Astrocyte (in vitro differentiated cells and primary cell): ENCODE data around the gene CHD5. TPM values are rescaled to one million over a fixed set of nuclear protein-coding genes. Genes with fewer than 3 reads are reported as not detected.

Experiments used
- DNase-seq: peaks from one replicate; pipeline ENCODE4 v3.0.0-alpha.2; 2010; ENCODE audit warnings: low read depth
- FAIRE-seq: peaks from 2 replicates; lab custom pipeline; 2011; peaks lifted over from hg19 to GRCh38; lab: Jason Lieb, UNC
- H2AFZ ChIP-seq: 2 replicates; pipeline ENCODE4 v1.6.0; 2012; ENCODE audit warnings: low read depth, low read length, inconsistent platforms
- H3K27ac ChIP-seq: 2 replicates; pipeline ENCODE4 v1.5.1; 2011; ENCODE audit warnings: low read depth, low read length, inconsistent platforms
- H3K27me3 ChIP-seq: 2 replicates; pipeline ENCODE4 v1.6.0; 2011; ENCODE audit warnings: low read length, inconsistent platforms; ENCODE audit not compliant: insufficient read depth
- H3K36me3 ChIP-seq: 2 replicates; pipeline ENCODE4 v1.5.1; 2011; ENCODE audit warnings: low read length, inconsistent platforms; ENCODE audit not compliant: insufficient read depth
- H3K4me1 ChIP-seq: 2 replicates; pipeline ENCODE4 v1.5.1; 2011; ENCODE audit warnings: low read length, inconsistent platforms; ENCODE audit not compliant: insufficient read depth
- H3K4me2 ChIP-seq: 2 replicates; pipeline ENCODE4 v1.6.0; 2012; ENCODE audit warnings: low read length, inconsistent platforms
- H3K4me3 ChIP-seq: 2 replicates; pipeline ENCODE4 v1.5.1; 2011; ENCODE audit warnings: low read depth, mild to moderate bottlenecking, low read length, inconsistent platforms; ENCODE audit not compliant: insufficient read depth
- H3K79me2 ChIP-seq: 2 replicates; pipeline ENCODE4 v1.6.0; 2012; ENCODE audit warnings: mild to moderate bottlenecking, low read length, inconsistent platforms; ENCODE audit not compliant: insufficient read depth
- H3K9ac ChIP-seq: 2 replicates; pipeline ENCODE4 v1.6.0; 2012; ENCODE audit warnings: mild to moderate bottlenecking, low read length, inconsistent platforms
- H3K9me3 ChIP-seq: 2 replicates; pipeline ENCODE4 v1.5.1; 2012; ENCODE audit warnings: low read depth, mild to moderate bottlenecking, low read length, inconsistent platforms; ENCODE audit not compliant: insufficient read depth
- H4K20me1 ChIP-seq: 2 replicates; pipeline ENCODE4 v1.6.0; 2012; ENCODE audit warnings: low read length, inconsistent platforms; ENCODE audit not compliant: insufficient read depth
- H3K27ac Mint-ChIP-seq: one replicate; pipeline ENCODE4 v1.8.0; 2021; ENCODE audit warnings: mild to moderate bottlenecking, mixed read lengths; ENCODE audit not compliant: unreplicated experiment
- H3K27me3 Mint-ChIP-seq: one replicate; pipeline ENCODE4 v1.8.0; 2021; ENCODE audit warnings: low read depth, mixed read lengths; ENCODE audit not compliant: unreplicated experiment
- H3K36me3 Mint-ChIP-seq: one replicate; pipeline ENCODE4 v1.8.0; 2021; ENCODE audit warnings: low read depth, mixed read lengths; ENCODE audit not compliant: unreplicated experiment
- H3K4me1 Mint-ChIP-seq: one replicate; pipeline ENCODE4 v1.8.0; 2021; ENCODE audit warnings: low read depth, mixed read lengths; ENCODE audit not compliant: unreplicated experiment
- H3K4me3 Mint-ChIP-seq: one replicate; pipeline ENCODE4 v1.8.0; 2021; ENCODE audit warnings: mild to moderate bottlenecking, moderate library complexity, mixed read lengths; ENCODE audit not compliant: unreplicated experiment
- H3K9me3 Mint-ChIP-seq: one replicate; pipeline ENCODE4 v1.8.0; 2021; ENCODE audit warnings: mild to moderate bottlenecking, mixed read lengths; ENCODE audit not compliant: unreplicated experiment
- EZH2 ChIP-seq: IDR thresholded peaks from 2 replicates; pipeline ENCODE4 v1.6.1; 2012; ENCODE audit warnings: mild to moderate bottlenecking, low read length, inconsistent platforms; ENCODE audit not compliant: insufficient read depth
- total RNA-seq: library from RNA; stranded (reverse); gene quantifications from 2 replicates; pipeline ENCODE4 v1.2.1, GENCODE V29; 2021
- TF ChIP-seq, protein P1 (sequence below): IDR thresholded peaks from 2 replicates; pipeline ENCODE4 v1.5.1; 2011; ENCODE audit warnings: low read depth, mild to moderate bottlenecking, inconsistent platforms, low read length, moderate library complexity; ENCODE audit not compliant: insufficient read depth

CHD5 gene
- total RNA-seq, 1 donor from 2014 or later = 0.18 TPM

DNA sequence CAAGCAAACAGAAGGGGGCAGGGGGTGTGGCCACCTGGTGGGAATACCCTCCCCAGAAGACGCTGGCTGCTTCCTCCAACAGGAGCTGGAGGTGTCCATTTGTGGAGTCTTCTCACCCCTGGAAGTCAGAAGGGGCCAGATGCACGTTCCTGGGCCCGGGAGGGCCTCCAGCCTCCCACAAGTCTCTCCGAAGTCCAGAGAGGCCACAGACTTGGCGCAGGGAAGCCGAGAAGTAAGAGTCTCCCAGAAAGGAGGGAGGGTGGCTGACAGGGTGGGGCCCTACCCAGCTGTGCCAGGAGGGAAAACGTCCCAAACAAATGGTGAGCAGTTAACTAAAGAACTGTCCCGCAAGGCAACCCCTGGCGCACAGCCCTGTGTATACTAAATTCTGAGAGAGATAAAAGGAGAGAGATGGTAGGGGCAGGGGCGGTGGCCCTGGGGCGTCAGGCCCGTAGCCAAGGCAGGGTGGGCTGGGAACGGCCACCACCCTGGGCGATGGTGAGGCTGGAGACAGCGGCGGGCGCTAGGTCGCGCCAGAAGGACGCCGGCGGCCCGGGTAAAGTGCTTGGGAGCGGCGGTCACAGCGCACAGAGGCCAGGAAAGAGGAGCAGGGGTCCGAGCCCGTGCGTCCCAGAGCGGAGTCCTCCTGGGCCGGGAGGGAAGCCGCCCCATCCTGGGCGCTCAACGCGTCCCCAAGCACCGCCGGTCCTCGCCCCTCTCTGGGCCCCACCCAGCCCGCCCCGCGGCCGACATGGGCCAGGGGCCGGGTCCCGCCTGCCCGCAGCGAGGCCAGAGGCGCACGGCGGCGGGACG is 1.2 kb downstream of the CHD5 start:
- H3K27me3 ChIP-seq = peaks cover 41% of the 10 kb centered on the region

DNA sequence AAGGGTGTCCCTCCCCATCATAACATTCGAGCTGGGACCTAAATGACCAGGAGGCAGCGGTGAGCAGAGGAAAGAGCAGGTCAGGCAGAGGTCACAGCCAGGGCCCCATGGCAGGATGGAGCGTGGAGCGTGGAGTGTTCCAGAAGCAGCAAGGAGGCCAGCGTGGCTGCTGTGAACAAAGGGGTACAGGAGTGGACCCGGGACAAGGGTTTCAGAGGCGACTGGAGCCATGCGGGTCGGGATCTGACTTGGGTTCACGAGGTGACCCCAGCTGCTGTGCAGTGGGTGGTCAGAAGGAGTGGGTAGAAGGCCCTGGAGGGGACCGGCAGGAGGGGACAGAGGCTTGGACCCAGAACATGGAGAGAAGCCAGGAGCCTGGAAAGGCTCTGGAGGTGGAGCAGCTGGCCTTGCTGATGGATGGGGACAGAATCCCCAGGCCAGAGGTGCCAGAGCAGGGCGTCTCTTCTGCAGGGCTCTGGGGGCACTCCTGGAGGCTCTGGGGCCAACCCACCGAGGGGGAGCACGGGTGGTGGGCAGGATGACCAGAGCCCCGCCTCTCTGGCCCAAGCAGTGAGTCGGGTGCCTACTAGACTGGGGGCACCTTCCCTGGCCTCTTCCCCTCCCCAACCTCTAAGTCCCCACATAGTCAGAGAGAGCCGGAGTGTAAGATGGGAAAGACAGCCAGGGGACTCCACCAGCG is 2.3 kb downstream of the CHD5 start:
- Histone ChIP-seq H2AFZ (no peak overlapping the region), H3K4me2 (no peak overlapping the region), H3K4me1 (no peaks in the 10 kb centered on the region), H3K9me3 (peaks cover 6% of the 10 kb centered on the region), H3K4me3 (no peak overlapping the region), H3K27me3 (peaks cover 41% of the 10 kb centered on the region), H3K9ac (no peak overlapping the region), H3K27ac (no peak overlapping the region), H4K20me1 (peaks cover 28% of the 10 kb centered on the region), H3K36me3 (no peaks in the 10 kb centered on the region), H3K79me2 (peaks cover under 1% of the 10 kb centered on the region)
- no peaks in the 10 kb centered on the region for H3K4me1 Mint-ChIP-seq
- TF ChIP-seq, protein P1, sequence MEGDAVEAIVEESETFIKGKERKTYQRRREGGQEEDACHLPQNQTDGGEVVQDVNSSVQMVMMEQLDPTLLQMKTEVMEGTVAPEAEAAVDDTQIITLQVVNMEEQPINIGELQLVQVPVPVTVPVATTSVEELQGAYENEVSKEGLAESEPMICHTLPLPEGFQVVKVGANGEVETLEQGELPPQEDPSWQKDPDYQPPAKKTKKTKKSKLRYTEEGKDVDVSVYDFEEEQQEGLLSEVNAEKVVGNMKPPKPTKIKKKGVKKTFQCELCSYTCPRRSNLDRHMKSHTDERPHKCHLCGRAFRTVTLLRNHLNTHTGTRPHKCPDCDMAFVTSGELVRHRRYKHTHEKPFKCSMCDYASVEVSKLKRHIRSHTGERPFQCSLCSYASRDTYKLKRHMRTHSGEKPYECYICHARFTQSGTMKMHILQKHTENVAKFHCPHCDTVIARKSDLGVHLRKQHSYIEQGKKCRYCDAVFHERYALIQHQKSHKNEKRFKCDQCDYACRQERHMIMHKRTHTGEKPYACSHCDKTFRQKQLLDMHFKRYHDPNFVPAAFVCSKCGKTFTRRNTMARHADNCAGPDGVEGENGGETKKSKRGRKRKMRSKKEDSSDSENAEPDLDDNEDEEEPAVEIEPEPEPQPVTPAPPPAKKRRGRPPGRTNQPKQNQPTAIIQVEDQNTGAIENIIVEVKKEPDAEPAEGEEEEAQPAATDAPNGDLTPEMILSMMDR = no peak
- TF ChIP-seq EZH2 = no peak
- no peaks in the 10 kb centered on the region for H3K9me3 Mint-ChIP-seq
- FAIRE-seq = no peak
- no peak overlapping the region for H3K27ac Mint-ChIP-seq
- DNase-seq = no peak
- peak overlapping the region; percentile 55 for H3K4me3 Mint-ChIP-seq
- no peaks in the 10 kb centered on the region for H3K36me3 Mint-ChIP-seq
- peaks cover 18% of the 10 kb centered on the region for H3K27me3 Mint-ChIP-seq

More for the DNA sequence above, 1.2 kb downstream of the CHD5 start:
- no peaks in the 10 kb centered on the region for H3K36me3 ChIP-seq
- H3K4me1 Mint-ChIP-seq = peaks cover 7% of the 10 kb centered on the region
- no peak overlapping the region for H3K27ac ChIP-seq
- H3K9me3 ChIP-seq = peaks cover 6% of the 10 kb centered on the region
- no peak overlapping the region for H3K27ac Mint-ChIP-seq
- DNase-seq = no peak
- H3K9me3 Mint-ChIP-seq = no peaks in the 10 kb centered on the region
- no peak for FAIRE-seq
- peaks cover 40% of the 10 kb centered on the region for H4K20me1 ChIP-seq
- peak overlapping the region; percentile 78 for H3K4me3 Mint-ChIP-seq
- H3K79me2 ChIP-seq = peaks cover 4% of the 10 kb centered on the region
- no peaks in the 10 kb centered on the region for H3K36me3 Mint-ChIP-seq
- no peaks in the 10 kb centered on the region for H3K4me1 ChIP-seq
- no peak overlapping the region for H2AFZ ChIP-seq
- TF ChIP-seq EZH2 = peak; percentile 98
- TF ChIP-seq, protein P1 = no peak
- H3K27me3 Mint-ChIP-seq = peaks cover 18% of the 10 kb centered on the region
- H3K4me3 ChIP-seq = no peak overlapping the region
- H3K4me2 ChIP-seq = no peak overlapping the region
- H3K9ac ChIP-seq = no peak overlapping the region
